Measurements from ENCODE around the gene LIMCH1. TPM values are rescaled to one million over a fixed set of nuclear protein-coding genes. Genes with fewer than 3 reads are reported as not detected.
A peak's percentile ranks its signal among the peaks of the same experiment; 100 is the strongest.

Gene LIMCH1
- total and polyA plus RNA-seq, 7 donors, result 0.46 to 26.0 (median 6.7) TPM

DNA sequence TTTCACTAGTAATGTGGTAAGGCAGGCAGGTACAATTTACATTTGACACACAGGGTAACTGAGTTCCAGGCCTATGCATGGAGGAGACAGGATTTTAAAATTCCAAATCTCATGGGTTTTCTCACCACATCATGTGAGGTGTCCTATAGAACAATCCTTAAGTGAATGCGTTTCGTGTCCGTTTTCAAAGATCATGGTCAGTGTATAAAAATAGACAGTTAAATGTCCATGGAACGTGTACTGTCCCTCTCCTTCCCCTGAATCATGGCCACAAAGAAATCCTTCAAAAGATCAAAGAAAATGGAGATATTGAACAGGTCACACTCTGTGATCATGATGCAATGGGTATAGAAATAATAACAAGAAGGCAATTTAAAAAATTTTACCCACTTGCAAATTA, 42.0 kb downstream of the LIMCH1 start:
- Histone ChIP-seq H3K4me1 (peaks cover 0 to 21% (median 12%) of the 10 kb centered on the region in 4 donors), H3K27ac (no peak overlapping the region), H3K27me3 (no peaks in the 10 kb centered on the region), H3K4me3 (no peak overlapping the region), H3K9me3 (no peaks in the 10 kb centered on the region), H3K36me3 (no peaks in the 10 kb centered on the region)
- TF ChIP-seq, protein P1, sequence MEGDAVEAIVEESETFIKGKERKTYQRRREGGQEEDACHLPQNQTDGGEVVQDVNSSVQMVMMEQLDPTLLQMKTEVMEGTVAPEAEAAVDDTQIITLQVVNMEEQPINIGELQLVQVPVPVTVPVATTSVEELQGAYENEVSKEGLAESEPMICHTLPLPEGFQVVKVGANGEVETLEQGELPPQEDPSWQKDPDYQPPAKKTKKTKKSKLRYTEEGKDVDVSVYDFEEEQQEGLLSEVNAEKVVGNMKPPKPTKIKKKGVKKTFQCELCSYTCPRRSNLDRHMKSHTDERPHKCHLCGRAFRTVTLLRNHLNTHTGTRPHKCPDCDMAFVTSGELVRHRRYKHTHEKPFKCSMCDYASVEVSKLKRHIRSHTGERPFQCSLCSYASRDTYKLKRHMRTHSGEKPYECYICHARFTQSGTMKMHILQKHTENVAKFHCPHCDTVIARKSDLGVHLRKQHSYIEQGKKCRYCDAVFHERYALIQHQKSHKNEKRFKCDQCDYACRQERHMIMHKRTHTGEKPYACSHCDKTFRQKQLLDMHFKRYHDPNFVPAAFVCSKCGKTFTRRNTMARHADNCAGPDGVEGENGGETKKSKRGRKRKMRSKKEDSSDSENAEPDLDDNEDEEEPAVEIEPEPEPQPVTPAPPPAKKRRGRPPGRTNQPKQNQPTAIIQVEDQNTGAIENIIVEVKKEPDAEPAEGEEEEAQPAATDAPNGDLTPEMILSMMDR (IDR thresholded peaks at IDR 0.05), result no peak
- TF ChIP-seq POLR2A (IDR thresholded peaks at IDR 0.05), result no peak
- intact Hi-C loops (cut with DNase I), result no loop called here
- no peak for DNase-seq
- 92 to 94% methylated on average over 4 of the region's 4 CpGs for WGBS, 2 donors

DNA sequence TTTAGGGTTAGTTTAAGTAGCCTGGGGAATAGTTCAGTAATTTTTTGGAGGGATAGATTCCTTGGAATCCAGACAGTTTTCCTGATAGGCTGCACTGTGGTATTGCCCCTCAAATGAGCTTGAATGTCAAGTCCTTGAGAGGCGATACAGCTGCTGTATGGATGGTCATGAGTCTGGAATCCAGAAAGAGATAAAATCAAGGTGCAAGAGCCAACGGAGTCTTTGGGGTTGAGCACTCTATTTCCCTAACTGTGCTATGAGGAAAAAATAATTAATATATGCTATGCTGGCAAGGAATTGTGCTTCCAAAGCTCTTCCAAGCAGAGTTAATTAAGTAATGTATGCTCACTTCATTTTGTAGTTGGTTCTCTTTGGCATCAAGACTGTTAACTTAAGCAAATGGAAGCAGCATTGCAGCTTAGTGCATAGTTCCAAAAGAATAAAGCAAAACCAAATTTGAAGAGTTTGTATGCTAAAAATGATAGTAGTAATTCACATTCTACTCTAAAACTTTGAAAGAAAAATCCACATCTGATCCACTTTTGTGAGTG, 48.8 kb downstream of the LIMCH1 start:
- Histone ChIP-seq H3K36me3 (no peaks in the 10 kb centered on the region), H3K27ac (no peak overlapping the region), H3K9me3 (no peaks in the 10 kb centered on the region), H3K4me1 (peaks cover 0 to 12% (median 7%) of the 10 kb centered on the region in 4 donors), H3K4me3 (no peak overlapping the region), H3K27me3 (no peaks in the 10 kb centered on the region)
- TF ChIP-seq EP300 (IDR thresholded peaks at IDR 0.05) (no peak), POLR2A (IDR thresholded peaks at IDR 0.05) (no peak), POLR2AphosphoS5 (IDR thresholded peaks at IDR 0.05) (no peak)
- TF ChIP-seq, protein P1 (IDR thresholded peaks at IDR 0.05), result no peak
- intact Hi-C loops (cut with DNase I), result no loop called here
- 94 to 98% methylated on average over 2 of the region's 2 CpGs for WGBS, 2 donors
- no peak for DNase-seq

DNA sequence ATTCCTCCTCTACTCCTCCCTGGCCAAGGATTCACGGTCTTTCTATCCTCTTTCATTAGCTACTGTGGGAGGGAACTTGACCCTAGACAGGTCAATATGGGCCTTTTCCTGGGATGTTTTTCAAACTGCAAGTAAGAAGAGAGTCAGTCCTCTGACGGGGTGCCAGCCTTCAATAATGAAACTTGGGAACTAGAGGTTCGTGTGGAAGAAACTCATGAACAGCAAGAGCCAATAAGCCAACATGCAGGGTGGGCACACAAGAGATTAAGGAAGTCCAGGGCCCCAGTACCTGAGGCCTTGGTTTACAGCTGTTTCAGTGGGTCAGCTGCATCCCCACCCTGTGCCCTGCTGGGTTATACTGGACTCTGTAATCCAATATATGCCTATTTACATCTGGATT, 49.3 kb downstream of the LIMCH1 start:
- H3K9me3 ChIP-seq, result no peaks in the 10 kb centered on the region
- intact Hi-C loops (cut with DNase I), result no loop called here
- H3K27me3 ChIP-seq, result no peaks in the 10 kb centered on the region
- TF ChIP-seq POLR2AphosphoS5 (IDR thresholded peaks at IDR 0.05) (no peak), EP300 (IDR thresholded peaks at IDR 0.05) (no peak), POLR2A (IDR thresholded peaks at IDR 0.05) (no peak)
- TF ChIP-seq, protein P1 (IDR thresholded peaks at IDR 0.05), result no peak
- DNase-seq, result no peak
- no peak overlapping the region for H3K27ac ChIP-seq
- no peak overlapping the region for H3K4me3 ChIP-seq
- H3K36me3 ChIP-seq, result no peaks in the 10 kb centered on the region
- H3K4me1 ChIP-seq, result peaks cover 0 to 14% (median 11%) of the 10 kb centered on the region in 4 donors
- WGBS, 2 donors, result 85 to 93% methylated on average over 3 of the region's 3 CpGs

DNA sequence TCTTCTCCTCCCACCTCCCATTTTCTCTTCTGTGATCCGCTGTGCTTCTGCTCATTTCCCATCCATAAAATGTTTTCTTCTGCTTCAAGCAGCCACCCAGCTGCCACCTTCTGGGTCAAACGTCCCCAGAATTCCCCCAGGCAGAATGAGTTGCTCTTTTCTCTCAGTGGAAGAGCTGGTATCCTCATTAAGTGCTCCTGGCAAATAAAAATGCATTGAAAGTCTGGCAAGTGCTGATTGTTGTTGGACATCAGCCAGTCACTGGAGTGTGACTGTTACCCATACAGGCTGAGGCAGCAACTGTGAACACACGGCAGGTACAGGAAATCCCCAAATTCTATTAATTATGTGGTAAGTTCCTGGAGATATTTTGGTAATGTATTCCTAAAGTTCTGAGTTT, 52.6 kb downstream of the LIMCH1 start:
- DNase-seq, result no peak
- 33 to 43% methylated on average over 3 of the region's 3 CpGs for WGBS, 2 donors
- no peak overlapping the region for H3K27ac ChIP-seq
- no peaks in the 10 kb centered on the region for H3K36me3 ChIP-seq
- TF ChIP-seq POLR2AphosphoS5 (IDR thresholded peaks at IDR 0.05) (no peak), POLR2A (IDR thresholded peaks at IDR 0.05) (no peak), EP300 (IDR thresholded peaks at IDR 0.05) (no peak)
- TF ChIP-seq, protein P1 (IDR thresholded peaks at IDR 0.05), result no peak
- H3K4me3 ChIP-seq, result no peak overlapping the region
- intact Hi-C loops (cut with DNase I), result no loop called here
- H3K4me1 ChIP-seq, result peaks cover 0 to 35% (median 22%) of the 10 kb centered on the region in 4 donors
- H3K27me3 ChIP-seq, result no peaks in the 10 kb centered on the region
- H3K9me3 ChIP-seq, result no peaks in the 10 kb centered on the region

DNA sequence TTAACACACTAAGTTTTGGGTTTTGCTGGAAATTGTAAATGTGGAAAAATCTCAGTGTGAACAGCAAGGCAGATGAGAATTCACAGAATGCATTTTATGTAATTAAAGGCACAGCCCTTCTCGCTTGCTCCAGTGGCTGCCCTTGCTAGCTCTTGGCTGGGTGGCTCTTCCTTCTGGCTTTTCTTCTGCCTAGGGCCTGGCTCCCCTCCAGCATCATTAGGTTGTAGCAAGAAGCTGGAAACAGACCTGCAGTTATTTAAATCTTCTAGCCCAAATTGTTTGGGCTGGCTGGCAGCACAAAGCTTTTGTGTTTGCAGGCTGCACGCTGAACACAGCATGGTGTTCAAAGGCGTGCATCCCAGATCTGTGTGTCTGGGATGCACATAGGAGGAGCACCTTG, 56.5 kb downstream of the LIMCH1 start:
- Histone ChIP-seq H3K9me3 (no peaks in the 10 kb centered on the region), H3K4me1 (peaks cover 0 to 35% (median 24%) of the 10 kb centered on the region in 4 donors), H3K36me3 (no peaks in the 10 kb centered on the region), H3K4me3 (no peak overlapping the region), H3K27me3 (no peaks in the 10 kb centered on the region), H3K27ac (peak overlapping the region in 2 of 4 donors; percentile 37 to 49)
- WGBS, 2 donors, result 80 to 81% methylated on average over 3 of the region's 3 CpGs
- TF ChIP-seq, protein P1 (IDR thresholded peaks at IDR 0.05), result no peak
- TF ChIP-seq POLR2A (IDR thresholded peaks at IDR 0.05), result no peak
- intact Hi-C loops (cut with DNase I), result no loop called here
- DNase-seq, result peak; percentile 78
